HT1080 (cell line): ENCODE results near the gene PANX3. TPM values are rescaled to one million over a fixed set of nuclear protein-coding genes. Genes with fewer than 3 reads are reported as not detected.

Experiments
- DNase-seq: peaks from one replicate; pipeline ENCODE4 v3.0.0-alpha.2; 2015; ENCODE audit warnings: low read depth
- polyA plus RNA-seq, 2 experiments: library from polyadenylated mRNA; depleted of rRNA; stranded (reverse); fragments of >200 nt; gene quantifications; 2 replicates each; pipeline ENCODE4 v1.2.3, GENCODE V29; 2015
- total RNA-seq: library from RNA; depleted of rRNA; stranded (reverse); fragments of >200 nt; shearing (Covaris generic); gene quantifications from 2 replicates; pipeline ENCODE4 v1.2.3, GENCODE V29; 2014; rRNA removed

PANX3 gene
- total RNA-seq: not detected in 2 replicates
- not detected in 2 replicates for polyA plus RNA-seq (2015; cell fraction: cytosol; rRNA removed)
- not detected in 2 replicates for polyA plus RNA-seq (2015; cell fraction: nucleus; rRNA removed)

- no peak for DNase-seq
Observed at GRCh38 chr11:124611064-124611463, at the start of gene PANX3. PANX3 (plus strand) TSS chr11:124611428; CDS start chr11:124611557, 129 bp downstream.

GRCh38 chr11:124569697-124570096 lies 41.5 kb upstream of the PANX3 start, which contains the start of gene OR8A1:
OR8A1 (plus strand) TSS chr11:124569997; CDS start chr11:124570120, 123 bp downstream.
- DNase-seq: no peak

- DNase-seq: no peak
Observed at GRCh38 chr11:124570160-124570559, 41.1 kb upstream of the PANX3 start.

GRCh38 chr11:124577716-124578427 lies 33.4 kb upstream of the PANX3 start:
- DNase-seq: no peak

- DNase-seq: no peak
Observed at GRCh38 chr11:124578761-124579160, 32.5 kb upstream of the PANX3 start.

- no peak for DNase-seq
Observed at GRCh38 chr11:124581817-124582216, 29.4 kb upstream of the PANX3 start.

GRCh38 chr11:124582565-124582964 lies 28.7 kb upstream of the PANX3 start:
- no peak for DNase-seq

- DNase-seq: no peak
Observed at GRCh38 chr11:124583781-124584180, 27.4 kb upstream of the PANX3 start.

- DNase-seq: no peak
Observed at GRCh38 chr11:124584681-124585372, 26.4 kb upstream of the PANX3 start.

GRCh38 chr11:124586238-124586860 lies 24.9 kb upstream of the PANX3 start:
- peak; percentile 50 for DNase-seq

- DNase-seq: no peak
Observed at GRCh38 chr11:124591430-124591829, 19.8 kb upstream of the PANX3 start.

- DNase-seq: no peak
Observed at GRCh38 chr11:124592627-124593026, 18.6 kb upstream of the PANX3 start.

- no peak for DNase-seq
Observed at GRCh38 chr11:124595302-124595701, 15.9 kb upstream of the PANX3 start.

GRCh38 chr11:124597626-124598025 lies 13.6 kb upstream of the PANX3 start:
- DNase-seq: no peak

GRCh38 chr11:124600621-124601320 lies 10.5 kb upstream of the PANX3 start:
- no peak for DNase-seq

GRCh38 chr11:124602193-124602592 lies 9.0 kb upstream of the PANX3 start:
- peak; percentile 99 for DNase-seq

GRCh38 chr11:124602723-124603122 lies 8.5 kb upstream of the PANX3 start:
- DNase-seq: peak; percentile 73

- DNase-seq: no peak
Observed at GRCh38 chr11:124605719-124606118, 5.5 kb upstream of the PANX3 start.

GRCh38 chr11:124608147-124608546 lies 3.1 kb upstream of the PANX3 start:
- no peak for DNase-seq

- no peak for DNase-seq
Observed at GRCh38 chr11:124610295-124610694, 933 bp upstream of the PANX3 start.

GRCh38 chr11:124612045-124612444 lies 817 bp downstream of the PANX3 start:
- DNase-seq: no peak
